Lower leg skin (tissue), 4 donors: ENCODE measurements around the gene IL11RA. TPM values are rescaled to one million over a fixed set of nuclear protein-coding genes. Genes with fewer than 3 reads are reported as not detected.

Experiments used
- DNase-seq, 2 donors: peaks; one replicate each; pipeline ENCODE4 v3.0.0-alpha.2; 2019; ENCODE audit warnings: low spot score in 2 of 2
- H3K4me3 ChIP-seq: fragments of 200-600 bp; sonication (generic); 2 replicates; pipeline ENCODE4 v1.5.1; 2017; ENCODE audit warnings: mild to moderate bottlenecking, low read depth; ENCODE audit not compliant: poor library complexity, severe bottlenecking
- POLR2A ChIP-seq, 2 donors: fragments of 450-650 bp; IDR thresholded peaks; one replicate each; pipeline ENCODE4 v1.6.1; 2016 to 2017; ENCODE audit warnings: antibody characterized with exemption in 2 of 2, mild to moderate bottlenecking in 1 of 2, moderate library complexity in 1 of 2
- WGBS, 2 donors: methylation state at CpG; one replicate each; pipeline ENCODE4 v1.1.5; 2018; 5-methylcytosine and 5-hydroxymethylcytosine counted together
- intact Hi-C: fragments of 100-400 bp; cut with DNase I; formaldehyde crosslinking; loops from one replicate; pipeline ENCODE4 v1.15.0; 2023; ENCODE audit warnings: low total_unique reads
- total RNA-seq, 4 donors: library from RNA; depleted of rRNA; stranded (reverse); fragments of >200 nt; gene quantifications; one replicate each; pipeline ENCODE4 v1.1.0, GENCODE V29; 2016
- TF ChIP-seq, protein P1 (sequence below), 3 donors: fragments of 450-650 bp; IDR thresholded peaks; one replicate each; pipeline ENCODE4 v1.5.1; 2016; ENCODE audit warnings: antibody characterized with exemption in 3 of 3, mild to moderate bottlenecking in 3 of 3, moderate library complexity in 2 of 3

The IL11RA gene
- total RNA-seq, 4 donors from 2014 or later: 27.7 to 37.7 (median 29.9) TPM

DNA sequence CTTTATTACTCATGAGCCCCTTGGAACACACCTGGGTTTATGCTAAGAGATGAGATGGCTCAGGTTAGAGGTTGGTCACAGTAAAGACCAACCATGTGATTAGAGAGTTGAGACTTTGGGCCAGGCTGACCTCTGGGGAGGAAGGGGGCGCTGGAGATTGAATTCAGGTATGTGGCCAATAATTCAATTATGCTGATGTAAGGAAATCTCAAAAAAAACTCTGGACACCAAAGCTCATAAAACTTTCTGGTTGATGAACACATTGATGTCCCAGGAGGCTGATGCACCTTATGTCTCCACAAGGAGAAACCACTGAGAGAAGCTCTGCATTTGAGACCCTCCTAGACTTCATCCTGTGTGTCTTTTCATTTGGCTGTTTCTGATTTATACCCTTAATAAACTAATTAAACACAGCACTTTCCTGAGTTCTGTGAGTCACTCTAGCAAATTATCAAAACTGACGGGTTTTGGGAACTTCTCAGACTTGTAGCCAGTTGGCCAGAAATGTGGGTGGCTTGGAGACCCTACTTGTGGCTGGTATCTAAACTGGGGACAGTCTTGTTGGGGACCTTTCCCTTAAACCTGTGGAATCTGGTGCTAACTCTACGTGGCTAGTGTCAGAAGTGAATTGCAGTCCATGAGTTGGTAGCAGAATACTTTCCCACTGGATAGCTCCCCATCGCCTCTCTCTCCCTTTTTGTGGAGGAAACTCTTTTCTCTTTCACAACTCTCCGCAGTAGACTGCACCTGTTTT lies 18.0 kb downstream of the IL11RA start:
- no peak overlapping the region for H3K4me3 ChIP-seq
- WGBS, 2 donors: 87 to 93% methylated on average over 5 of the region's 5 CpGs
- no peak for TF ChIP-seq POLR2A (IDR thresholded peaks at IDR 0.05)
- TF ChIP-seq, protein P1, sequence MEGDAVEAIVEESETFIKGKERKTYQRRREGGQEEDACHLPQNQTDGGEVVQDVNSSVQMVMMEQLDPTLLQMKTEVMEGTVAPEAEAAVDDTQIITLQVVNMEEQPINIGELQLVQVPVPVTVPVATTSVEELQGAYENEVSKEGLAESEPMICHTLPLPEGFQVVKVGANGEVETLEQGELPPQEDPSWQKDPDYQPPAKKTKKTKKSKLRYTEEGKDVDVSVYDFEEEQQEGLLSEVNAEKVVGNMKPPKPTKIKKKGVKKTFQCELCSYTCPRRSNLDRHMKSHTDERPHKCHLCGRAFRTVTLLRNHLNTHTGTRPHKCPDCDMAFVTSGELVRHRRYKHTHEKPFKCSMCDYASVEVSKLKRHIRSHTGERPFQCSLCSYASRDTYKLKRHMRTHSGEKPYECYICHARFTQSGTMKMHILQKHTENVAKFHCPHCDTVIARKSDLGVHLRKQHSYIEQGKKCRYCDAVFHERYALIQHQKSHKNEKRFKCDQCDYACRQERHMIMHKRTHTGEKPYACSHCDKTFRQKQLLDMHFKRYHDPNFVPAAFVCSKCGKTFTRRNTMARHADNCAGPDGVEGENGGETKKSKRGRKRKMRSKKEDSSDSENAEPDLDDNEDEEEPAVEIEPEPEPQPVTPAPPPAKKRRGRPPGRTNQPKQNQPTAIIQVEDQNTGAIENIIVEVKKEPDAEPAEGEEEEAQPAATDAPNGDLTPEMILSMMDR (IDR thresholded peaks at IDR 0.05): no peak
- intact Hi-C loops: no loop called here
- no peak for DNase-seq

DNA sequence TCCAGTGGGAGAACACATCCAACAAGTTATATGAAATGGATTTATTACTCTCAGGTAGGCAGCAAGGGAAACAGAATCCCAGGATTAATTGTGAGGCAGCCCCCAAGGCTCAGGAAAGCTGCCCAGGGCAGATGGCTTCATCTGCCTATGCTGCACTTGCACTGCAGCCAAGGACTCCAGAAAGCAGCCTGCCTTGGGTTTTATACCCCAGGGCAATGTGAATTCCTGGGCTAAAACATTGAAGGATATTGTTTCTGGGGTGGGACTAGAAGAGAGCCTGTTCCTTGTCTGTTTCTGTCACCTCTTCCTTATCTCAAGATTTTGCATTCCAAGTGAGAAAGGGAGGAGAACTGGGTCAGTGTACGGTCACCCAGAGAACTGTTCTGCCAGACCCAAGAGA lies 19.3 kb downstream of the IL11RA start:
- intact Hi-C loops: no loop called here
- no peak overlapping the region for H3K4me3 ChIP-seq
- DNase-seq: no peak
- TF ChIP-seq, protein P1 (IDR thresholded peaks at IDR 0.05): no peak
- TF ChIP-seq POLR2A (IDR thresholded peaks at IDR 0.05): no peak
- WGBS, 2 donors: 81 to 90% methylated on average over 1 of the region's 1 CpG

DNA sequence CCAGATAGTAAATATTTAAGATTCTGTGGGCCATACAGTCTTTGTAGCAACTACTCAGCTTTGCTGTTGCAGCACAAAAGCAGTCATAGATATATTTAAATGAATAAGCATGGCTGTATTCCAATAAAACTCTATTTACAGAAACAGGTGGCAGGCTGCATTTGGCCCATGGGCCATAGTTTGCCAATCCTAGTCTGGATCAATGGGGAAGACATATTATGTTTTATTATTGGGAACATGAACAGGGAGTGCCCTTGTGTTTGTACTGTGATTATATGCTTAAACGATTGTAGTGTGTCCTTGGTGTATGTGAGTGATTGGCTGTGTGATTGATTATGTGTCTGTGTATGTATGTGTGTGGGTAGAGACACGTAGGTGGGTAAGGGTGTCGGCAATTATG lies 22.5 kb downstream of the IL11RA start:
- TF ChIP-seq, protein P1 (IDR thresholded peaks at IDR 0.05): no peak
- no peak overlapping the region for H3K4me3 ChIP-seq
- no peak for DNase-seq
- 82 to 85% methylated on average over 3 of the region's 3 CpGs for WGBS, 2 donors
- intact Hi-C loops: no loop called here

DNA sequence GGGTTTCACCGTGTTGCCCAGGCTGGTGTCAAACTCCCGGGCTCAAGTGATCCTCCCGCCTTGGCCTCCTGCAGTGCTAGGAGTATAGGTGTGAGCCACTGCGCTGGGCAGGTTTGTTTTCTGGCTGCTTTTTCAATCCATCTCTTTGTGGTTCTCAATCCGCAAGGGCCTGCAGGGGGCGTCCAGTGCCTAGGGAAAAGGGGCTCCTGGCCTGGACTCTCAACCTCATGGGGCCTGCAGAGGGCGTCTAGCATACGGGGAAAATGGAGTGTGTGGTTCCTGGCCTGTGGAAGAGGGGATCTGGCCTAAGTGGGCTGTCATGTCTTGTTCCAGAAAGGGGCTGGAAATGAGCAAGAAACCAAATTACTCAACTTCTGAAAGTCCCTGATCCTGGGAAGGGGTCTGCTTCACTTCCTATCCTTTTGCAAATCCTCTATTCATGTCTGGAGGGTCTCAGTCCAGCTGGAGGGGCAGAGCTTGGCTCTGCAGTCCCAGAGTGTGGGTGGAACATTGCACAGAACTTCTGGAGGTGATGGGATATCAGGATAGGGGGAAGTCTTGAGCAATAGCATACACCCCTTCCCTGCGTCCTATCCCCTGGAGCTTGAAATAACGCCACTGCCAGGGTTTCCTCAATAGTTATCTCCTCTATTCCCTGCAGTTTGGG lies 23.2 kb downstream of the IL11RA start:
- no peak overlapping the region for H3K4me3 ChIP-seq
- 49 to 62% methylated on average over 10 of the region's 10 CpGs for WGBS, 2 donors
- no peak for TF ChIP-seq POLR2A (IDR thresholded peaks at IDR 0.05)
- TF ChIP-seq, protein P1 (IDR thresholded peaks at IDR 0.05): peak in 1 of 3 donors; percentile 41
- no peak for DNase-seq
- intact Hi-C loops: no loop called here

DNA sequence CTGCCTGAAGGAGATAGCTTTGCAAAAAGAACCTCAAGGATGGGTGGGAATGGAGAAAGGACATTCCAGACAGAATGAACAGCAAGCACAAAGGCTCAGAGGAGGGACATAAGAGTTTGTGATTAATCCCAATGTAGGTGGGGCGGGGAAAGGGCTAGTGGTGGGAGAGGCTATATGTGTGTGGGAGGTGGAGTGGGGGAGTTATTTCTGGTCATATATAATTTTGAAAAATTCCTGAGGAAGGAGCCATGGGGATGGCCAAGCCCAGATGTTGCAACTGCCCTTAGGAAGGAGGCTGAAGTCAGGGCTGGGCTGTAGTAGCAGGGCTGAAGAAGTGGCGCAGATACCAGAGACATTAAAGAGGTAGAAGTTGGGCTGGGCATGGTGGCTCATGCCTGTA lies 23.9 kb downstream of the IL11RA start:
- no peak overlapping the region for H3K4me3 ChIP-seq
- intact Hi-C loops: no loop called here
- no peak for DNase-seq
- TF ChIP-seq POLR2A (IDR thresholded peaks at IDR 0.05): no peak
- TF ChIP-seq, protein P1 (IDR thresholded peaks at IDR 0.05): no peak
- WGBS, 2 donors: 94 to 97% methylated on average over 2 of the region's 2 CpGs
